ENCODE data around the gene PCDH9.

Gene PCDH9

DNA sequence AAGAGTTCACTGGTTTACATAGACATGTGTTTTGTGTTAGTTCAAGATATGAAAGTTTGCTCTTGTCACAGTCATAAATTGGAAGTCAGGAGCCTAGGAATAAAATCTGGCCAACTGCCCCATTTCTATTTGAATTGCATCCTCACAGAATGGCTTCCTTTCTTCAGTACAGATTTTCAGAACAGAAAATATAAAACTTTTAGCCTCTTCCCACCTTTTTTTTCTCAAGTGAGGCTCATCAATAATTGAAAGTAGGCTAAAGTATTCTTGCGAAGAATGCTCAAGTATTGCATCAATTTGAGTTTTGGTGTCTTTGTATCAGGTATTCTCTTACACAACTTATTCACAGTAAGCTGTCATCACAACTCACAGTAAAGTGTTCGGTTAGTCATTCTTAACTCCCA is 802.7 kb downstream of the PCDH9 start:
- in situ Hi-C loops (cut with MboI; ENCODE audit: low sequenced_read_pairs) = no loop called here

DNA sequence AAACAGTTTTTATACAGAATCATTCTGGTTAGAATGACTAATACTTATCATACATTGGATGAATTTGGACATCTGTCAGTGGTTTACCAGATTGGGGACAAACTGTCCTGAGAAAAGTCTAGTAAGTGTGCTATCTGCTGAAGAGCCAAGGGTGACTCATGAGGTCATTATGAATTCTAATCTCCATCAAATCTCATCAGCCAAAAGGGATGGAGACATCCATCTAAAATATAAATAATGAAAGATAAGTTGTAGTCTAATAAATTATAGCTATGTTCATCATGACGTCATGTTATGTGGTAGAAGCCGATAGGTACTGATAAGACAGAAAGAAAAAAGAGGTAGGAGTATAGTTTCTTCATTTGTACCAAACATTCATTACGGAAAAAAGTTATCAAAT is 804.4 kb downstream of the PCDH9 start:
- in situ Hi-C loops (cut with MboI; ENCODE audit: low sequenced_read_pairs) = no loop called here

DNA sequence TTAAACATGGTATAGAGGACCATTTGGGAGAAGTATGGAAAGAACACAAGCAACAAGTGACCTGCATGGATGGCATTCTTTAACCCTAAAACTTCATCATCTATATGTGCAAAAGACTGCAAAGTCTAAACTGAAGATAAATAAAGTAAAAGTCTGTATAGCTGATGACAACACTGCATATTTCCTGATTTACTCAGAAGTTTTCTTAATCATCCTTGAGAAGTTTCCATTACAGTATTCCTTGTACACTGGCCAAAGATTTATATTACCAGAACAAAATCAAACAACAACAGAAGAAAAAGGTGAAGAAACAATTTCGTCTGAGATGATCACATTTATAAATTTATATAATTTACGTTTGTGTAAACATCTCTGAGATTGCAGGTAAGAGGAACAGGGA is 805.7 kb downstream of the PCDH9 start:
- in situ Hi-C loops (cut with MboI; ENCODE audit: low sequenced_read_pairs) = no loop called here

DNA sequence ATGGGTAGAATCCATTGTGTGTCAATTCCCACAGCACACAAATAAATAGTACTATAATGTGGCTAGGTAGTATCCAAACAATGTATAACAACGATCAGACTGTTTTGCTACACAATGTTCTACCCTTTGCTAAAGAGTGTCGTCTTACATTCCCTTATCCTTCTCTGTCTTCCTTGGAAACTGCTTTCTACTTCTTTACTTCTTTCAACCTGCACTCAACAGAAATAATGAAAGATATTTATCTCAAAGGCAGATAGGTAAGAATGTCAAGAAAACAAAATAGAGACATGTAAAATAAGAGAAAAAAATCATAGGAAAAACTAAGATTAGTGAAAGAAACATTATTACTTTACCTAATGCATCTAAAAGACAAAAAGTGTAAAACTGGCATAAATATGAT is 814.7 kb downstream of the PCDH9 start:
- in situ Hi-C loops (cut with MboI; ENCODE audit: low sequenced_read_pairs) = no loop called here

DNA sequence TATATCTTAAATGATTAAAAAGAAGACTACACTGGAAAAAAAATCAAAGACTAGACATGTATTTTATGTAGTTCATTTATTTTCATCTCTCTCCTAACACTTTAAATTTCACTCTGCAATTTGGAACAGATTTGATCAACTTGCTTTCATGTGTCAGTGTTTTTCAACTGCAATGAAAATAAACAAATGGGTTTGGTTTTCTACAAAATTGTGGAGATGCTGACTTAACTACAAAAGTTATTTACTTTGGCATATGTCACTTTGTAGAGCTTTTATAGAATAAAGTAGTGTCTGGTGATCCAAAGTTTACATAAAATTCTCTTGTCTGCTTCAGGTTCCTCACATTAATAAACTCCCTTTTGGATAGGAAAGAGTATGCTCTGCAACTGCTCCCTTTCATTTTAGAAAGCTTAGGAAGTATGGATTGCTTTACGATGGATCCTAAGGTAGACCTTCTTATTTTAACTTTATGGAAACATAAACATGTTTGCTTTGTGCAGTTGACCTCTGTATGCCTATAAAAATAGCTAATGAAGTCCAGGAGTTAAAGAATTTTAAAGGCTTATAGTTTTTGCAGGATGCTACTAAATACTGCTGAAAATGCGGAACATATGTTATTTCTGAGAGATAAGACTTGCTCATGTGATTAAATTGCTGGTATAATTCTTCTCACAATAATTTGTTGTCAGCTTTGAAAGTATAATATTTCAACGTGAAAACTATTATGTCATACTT is 815.9 kb downstream of the PCDH9 start:
- in situ Hi-C loops (cut with MboI; ENCODE audit: low sequenced_read_pairs) = no loop called here

DNA sequence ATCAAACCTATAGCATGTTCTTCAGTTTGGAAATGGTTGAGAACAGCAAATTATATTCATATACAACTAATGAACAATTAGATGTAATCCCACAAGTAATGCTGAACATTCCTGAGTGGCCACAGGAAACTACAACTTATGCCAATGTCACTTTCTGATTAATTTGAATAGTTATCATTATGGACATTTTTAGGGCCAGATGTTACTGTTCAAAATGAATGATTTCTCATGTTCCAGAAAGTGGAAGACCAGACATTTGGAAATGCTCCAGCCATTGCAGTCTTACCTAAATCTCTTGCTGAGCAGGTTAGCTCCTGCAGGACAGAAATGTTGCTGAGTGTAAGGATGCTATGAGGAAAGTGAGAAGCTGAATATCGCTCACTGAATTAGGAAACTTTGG is 819.8 kb downstream of the PCDH9 start:
- in situ Hi-C loops (cut with MboI; ENCODE audit: low sequenced_read_pairs) = no loop called here

DNA sequence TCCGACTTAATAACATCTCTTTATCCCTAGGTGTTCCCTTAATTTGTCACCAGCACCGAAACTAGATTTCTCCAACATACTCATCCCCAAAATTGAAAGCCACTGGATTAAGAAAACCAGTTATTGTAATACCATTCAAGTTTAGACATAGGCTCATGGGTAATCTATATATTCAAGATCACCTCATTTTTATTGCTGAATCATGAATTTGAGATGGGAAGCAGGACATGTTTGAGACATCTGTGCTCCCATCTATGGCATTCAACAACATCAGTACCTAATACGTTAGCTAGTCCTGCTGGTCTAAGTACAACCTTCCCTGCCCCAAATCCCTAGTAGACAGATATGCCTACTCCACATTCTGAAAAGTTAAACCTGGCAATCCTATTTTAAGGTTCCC is 820.6 kb downstream of the PCDH9 start:
- in situ Hi-C loops (cut with MboI; ENCODE audit: low sequenced_read_pairs) = no loop called here

DNA sequence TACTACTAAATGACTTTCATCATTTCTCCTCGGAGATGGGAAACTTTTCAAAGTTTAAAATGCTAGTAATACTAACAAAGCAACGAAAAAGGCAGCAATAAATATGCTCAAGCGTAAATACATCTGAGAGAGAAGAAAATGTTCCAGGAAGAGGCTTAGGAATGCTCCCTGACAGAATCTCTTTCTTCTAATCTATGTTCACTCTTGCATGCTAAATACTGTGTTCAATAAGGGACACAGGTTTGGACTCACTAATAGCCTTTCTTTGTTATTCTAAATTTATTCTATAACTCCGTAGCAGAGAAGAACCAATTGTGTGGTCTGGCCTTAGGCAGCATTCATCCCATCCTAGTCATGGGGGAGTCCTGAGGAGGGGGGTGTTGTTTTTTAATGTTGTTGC is 823.0 kb downstream of the PCDH9 start:
- in situ Hi-C loops (cut with MboI; ENCODE audit: low sequenced_read_pairs) = no loop called here

DNA sequence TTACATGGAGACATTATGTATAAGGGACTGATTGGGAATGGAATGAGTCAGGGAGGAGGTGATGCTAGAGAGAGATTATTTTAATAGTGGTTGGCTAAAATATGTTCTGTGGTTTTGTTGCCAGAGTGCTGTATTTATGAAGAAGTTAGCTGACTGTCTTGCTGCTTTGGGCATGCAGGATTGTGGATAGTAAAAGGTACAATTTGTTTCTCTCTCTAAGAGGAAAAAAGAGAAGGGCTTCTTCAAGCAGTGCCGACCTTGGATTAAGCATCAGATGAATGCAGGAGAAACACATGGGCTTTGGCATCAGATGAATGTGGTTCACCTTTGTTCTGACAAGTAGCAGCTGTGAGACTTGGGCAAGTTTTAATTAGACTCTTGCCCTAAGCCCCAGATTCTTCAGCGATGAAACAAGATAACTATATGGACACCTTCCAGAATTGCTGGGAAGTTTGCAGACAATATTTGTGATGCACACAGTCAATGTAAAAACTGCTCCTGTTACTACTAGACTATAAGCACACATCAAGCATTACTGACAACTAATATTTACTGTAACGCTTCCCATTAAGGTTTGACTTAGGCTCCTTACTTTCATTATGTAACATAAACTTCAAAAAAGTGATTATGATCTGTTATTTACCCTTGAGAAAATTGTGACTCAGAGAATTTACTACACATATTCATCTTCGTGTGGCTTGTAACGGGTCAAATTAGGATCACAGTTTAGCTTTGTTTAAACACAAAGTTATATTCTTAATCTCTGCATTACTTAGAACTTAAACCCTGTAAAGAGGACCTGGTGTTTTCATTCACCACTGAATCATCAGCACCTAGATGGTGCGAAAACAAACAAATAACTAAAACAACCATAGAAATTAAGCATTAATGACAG is 824.0 kb downstream of the PCDH9 start:
- in situ Hi-C loops (cut with MboI; ENCODE audit: low sequenced_read_pairs) = no loop called here

DNA sequence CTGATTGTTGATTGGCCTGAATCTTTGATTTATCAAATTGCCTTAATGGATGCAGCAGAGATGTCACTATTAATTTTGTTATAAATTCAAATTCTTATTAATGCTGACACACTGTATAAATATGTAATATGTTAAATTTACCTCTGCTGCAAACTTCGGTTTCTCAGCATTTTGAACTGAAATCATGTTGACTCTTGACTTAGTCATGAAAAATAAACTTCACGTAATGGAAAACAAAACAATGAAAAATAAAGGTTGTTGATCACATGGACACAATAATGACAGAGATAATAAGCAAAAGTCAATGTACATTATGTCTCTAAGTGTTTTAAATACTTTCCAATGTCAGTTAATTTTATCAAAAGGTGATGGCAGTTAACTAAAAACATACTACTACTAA is 827.6 kb downstream of the PCDH9 start:
- in situ Hi-C loops (cut with MboI; ENCODE audit: low sequenced_read_pairs) = no loop called here

DNA sequence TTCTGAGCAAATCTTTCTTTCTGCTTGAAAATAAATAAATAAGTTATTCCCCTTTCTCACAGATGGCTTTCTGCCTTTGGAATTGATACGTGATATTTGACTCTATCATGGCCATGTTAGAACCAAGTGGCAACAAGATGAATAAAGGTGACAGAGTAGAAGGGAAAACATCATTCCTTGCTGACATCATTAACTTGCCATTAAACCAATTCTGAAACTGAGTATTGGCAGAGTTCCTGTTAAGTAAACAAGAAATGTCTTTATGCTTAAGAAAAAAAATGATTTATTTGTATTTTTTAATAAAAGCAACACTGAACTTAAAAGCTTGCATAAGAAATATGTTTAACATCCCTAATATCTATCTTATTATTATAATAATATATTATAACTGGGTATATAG is 828.1 kb downstream of the PCDH9 start:
- in situ Hi-C loops (cut with MboI; ENCODE audit: low sequenced_read_pairs) = no loop called here

DNA sequence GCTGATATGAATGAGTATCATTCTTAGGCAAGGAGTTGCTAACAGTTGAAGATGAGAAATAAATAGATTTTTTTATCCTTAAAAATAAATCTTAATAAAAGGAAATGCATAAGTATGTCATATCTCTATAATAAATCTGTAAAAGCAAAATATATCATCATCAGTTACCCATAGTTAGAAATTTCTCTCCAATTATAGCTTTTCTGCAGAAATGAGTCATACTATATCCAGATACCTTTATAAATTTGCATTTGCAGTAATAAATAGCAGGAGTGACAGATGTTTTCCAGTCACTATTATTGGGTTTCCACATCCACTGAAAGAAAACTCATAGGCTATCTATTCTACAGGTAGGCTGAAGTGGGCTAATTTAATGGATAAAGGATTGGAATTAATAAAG is 829.8 kb downstream of the PCDH9 start:
- in situ Hi-C loops (cut with MboI; ENCODE audit: low sequenced_read_pairs) = no loop called here

DNA sequence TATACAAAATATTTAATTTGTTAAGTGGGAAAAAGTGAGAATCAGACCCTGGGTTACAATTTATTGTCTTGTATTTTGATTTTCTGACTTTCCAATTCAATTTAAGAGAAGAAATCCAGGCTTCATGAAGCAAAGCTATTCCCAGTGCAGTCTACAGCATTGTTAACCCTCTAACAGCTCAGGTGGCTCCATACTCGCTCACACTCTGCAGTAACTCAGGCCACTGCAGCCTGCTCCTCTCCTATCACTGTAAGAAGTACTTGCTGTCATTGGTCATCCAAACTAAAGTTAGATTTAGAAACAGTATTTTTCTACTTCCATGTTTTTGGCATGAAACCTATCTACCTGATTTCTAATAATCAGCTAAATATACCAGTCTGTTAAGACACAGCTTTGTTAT is 830.3 kb downstream of the PCDH9 start:
- in situ Hi-C loops (cut with MboI; ENCODE audit: low sequenced_read_pairs) = no loop called here

DNA sequence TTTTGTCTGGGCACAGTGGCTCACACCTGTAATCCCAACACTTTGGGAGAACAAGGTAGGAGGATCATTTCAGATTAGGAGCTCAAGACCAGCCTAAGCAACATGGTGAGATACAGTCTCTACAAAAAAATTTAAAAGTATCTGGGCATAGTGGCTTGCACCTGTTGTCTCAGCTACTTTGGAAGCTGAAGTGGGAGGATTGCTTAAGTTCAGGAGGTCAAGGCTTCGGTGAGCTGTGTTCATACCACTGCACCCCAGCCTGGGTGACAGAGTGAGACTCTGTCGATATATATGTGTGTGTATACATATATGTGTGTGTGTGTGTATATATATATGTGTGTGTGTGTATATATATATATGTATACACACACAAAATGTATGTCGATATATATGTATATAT is 833.0 kb downstream of the PCDH9 start:
- in situ Hi-C loops (cut with MboI; ENCODE audit: low sequenced_read_pairs) = no loop called here

DNA sequence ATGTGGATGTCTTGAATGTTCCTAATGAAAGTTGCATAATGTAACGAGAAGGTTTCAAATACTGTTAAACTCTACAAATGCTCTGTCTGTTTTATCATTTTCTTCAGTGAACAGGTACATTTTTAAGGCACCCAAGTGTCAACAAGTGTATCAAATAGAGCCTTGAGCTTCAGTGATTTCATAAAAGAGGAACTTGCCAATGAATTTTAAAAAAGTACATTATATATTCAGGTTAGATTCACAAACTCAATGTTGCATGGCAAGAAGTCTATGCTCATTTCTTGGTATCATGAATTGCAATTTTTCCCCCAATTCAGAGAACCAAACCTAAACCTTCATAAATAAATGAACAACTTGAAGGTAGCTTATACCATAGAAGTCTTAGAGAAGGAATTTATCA is 838.8 kb downstream of the PCDH9 start:
- in situ Hi-C loops (cut with MboI; ENCODE audit: low sequenced_read_pairs) = no loop called here

DNA sequence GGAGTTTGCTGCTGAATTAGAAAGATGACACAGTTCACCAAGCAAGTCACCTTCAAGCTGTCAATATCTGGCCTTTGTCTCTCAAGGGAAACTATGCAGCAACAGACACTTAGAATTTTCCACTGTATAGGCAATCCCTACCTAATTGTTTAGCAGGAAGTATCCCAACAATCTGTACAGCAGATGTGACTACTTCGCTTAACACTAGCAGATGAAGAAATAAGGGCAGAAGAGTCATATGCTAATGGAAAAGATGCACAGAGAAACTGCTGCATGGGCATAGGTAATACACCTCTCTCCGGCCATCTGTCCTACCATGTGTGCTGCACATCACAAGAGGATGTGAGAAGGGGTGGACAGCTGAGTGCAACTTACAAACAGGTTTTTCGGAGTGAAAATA is 851.2 kb downstream of the PCDH9 start:
- in situ Hi-C loops (cut with MboI; ENCODE audit: low sequenced_read_pairs) = no loop called here

DNA sequence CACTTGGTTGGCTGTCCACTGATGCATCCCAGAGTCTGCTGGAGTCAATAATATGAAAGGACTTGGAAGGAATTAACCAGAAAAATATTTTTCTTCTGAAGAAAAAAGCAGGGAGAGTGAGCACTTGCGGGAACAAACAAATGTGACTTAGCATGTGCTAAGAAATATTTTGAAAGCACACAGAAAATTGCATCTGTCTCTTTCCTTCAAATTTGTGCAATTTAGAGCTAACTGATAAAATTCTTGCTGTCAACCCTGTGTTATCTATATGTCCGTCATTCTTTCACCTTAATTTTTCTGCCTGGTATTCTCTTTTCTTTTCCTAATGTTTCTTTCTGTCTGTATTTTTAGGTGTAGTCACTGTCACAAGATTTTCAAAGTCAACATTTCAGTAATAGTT is 852.6 kb downstream of the PCDH9 start:
- in situ Hi-C loops (cut with MboI; ENCODE audit: low sequenced_read_pairs) = no loop called here

DNA sequence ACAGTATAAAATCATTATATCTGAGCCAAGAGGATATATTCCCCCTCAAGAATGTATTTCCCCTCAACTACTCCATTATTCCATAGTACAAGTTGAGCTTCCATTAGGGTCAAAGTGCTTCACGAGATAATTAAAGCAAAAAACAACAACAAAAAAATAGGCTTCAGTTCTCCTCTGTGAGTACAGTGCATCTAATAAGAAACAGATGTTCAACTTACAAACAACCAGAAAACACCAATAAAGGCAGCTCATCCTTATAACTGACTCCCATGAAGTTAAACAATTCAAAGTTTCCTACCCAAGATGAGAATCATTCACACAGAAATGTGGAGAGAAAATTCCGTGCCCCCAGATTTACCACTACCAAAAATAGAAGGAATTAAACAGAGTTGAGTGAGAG is 854.4 kb downstream of the PCDH9 start:
- in situ Hi-C loops (cut with MboI; ENCODE audit: low sequenced_read_pairs) = no loop called here

DNA sequence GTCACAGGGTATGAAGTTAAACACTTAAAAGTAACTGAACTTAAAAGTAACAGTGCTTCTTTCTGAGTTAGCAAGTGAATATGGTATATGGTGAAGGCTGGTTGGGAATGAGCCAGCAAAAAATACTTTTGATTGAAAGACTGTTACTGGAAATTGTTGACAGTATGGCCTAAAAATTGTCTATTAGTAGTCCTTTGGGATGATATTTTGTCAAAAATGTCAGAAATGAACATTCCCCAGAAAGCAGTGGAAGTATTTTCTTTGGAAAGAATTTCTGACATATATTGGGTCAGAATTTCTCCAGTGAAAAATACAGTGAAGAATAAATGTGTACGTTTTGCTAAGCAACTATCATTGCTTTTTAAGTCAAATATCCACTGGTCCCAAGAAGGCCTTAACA is 860.5 kb downstream of the PCDH9 start:
- in situ Hi-C loops (cut with MboI; ENCODE audit: low sequenced_read_pairs) = no loop called here

DNA sequence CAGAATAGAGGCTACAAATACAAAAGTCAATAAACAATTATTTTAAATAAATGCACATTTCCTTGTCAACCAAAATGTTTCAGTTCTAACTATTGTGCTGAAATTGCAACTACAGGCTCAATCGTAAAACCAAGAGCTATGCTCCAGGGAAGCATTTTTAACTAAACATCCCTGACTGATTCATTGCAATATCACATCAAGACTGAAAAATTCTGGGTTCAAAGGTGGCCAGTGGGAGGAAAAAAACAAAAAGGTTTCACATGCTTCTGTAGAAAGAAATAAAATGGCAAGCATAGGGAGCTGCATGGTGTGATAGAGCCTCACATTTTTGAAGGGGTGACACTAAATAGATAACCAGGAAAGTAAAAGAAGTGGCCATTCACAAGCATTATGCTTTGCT is 862.8 kb downstream of the PCDH9 start:
- in situ Hi-C loops (cut with MboI; ENCODE audit: low sequenced_read_pairs) = no loop called here

DNA sequence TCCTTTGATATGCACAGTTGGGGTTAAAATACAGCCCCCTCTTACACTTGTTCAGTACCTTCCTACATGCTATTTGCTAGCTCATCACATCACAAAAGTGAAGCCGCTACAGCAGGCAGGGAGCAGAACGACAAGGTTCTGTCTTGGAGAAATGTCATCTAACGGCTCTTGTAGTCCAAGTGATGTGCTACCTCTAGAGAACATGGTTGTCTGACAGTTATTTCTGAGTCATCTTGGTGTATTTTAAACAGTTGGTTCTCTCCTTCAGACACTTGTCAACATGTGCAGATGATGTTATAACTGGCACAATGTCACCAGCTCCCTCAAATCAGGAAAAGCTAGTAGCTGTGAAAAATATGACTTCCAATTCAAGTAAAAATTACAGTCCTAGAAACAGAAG is 865.0 kb downstream of the PCDH9 start:
- in situ Hi-C loops (cut with MboI; ENCODE audit: low sequenced_read_pairs) = no loop called here

DNA sequence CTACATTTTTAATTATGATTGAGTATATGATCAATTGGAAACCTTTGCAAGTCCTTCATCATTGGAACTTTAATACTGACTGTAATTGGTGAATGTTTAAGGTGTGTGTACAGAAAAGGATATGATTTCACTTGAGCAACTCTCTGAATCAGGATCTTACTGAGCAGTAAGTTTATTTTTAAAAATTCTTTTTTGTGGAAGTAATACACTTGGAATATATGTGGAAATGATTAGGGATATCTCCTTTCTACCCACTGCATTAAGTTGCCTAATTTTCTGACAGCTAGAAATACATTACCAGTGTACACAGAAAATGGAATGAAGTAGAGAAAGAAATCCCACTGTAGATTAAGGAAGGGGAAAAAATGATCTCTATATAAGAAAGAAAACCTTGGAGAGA is 865.8 kb downstream of the PCDH9 start:
- in situ Hi-C loops (cut with MboI; ENCODE audit: low sequenced_read_pairs) = no loop called here

All from HL-60/S4 (cell line).